Bronchus fibroblast of lung (primary cell): ENCODE data around the gene NYAP1. TPM values are rescaled to one million over a fixed set of nuclear protein-coding genes. Genes with fewer than 3 reads are reported as not detected.

Experiments
- total RNA-seq: library from RNA; depleted of rRNA; stranded (reverse); fragments of >200 nt; gene quantifications from 2 replicates; pipeline ENCODE4 v1.2.3, GENCODE V29; 2015

The NYAP1 gene
- total RNA-seq, result 1.8 and 3.9 TPM in 2 replicates

DNA sequence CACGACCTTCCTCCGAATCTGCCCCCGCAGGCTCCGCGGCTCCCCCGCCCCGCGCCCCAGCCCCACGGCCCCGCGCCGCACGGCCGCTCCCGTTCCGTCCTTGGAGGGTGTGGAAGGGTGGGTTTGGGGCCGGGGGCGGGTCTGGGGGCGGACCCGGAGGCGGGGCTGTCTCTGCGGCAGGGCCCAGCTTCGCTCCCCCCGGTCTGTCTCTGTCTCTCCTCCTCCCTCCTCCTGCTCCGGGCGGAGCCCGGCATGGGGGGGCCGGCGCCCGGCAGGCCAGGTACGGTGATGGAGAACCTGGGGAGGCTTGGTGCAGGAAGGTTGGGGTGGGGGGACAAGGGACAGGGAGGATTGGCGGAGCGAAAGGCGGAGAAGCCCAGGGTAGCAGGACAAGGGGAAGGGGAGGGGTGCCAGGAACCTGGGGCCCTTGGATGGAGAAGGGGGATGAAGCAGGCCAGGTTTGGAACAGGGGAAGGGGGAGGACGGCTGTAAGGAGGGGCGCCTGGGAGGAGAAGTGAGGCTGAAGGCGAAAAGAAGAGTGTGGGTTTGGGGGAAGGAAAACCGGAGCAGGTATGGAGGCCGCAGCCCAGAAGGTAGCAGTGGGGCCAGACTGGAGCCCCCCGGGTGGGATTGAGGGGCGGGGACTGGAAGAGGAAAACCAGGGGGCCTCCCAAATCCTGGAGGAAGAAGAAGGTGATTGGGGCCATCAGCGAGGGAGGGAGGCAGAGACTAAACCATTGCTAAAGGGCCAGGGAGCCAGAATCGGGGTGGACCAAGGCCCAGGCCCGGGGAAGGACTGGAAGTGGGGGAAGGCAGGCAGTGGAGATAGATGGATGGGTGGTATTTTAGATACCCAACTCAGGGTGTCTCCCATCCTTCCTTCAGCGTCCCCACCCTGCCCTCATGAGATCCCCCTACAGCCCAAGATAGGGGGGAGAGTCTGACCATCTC, at the start of gene NYAP1:
Gene NYAP1, plus strand, starts transcription at position 206 of the 951 bp plus-strand sequence. CDS start 1,385 bp downstream, outside the sequence.

DNA sequence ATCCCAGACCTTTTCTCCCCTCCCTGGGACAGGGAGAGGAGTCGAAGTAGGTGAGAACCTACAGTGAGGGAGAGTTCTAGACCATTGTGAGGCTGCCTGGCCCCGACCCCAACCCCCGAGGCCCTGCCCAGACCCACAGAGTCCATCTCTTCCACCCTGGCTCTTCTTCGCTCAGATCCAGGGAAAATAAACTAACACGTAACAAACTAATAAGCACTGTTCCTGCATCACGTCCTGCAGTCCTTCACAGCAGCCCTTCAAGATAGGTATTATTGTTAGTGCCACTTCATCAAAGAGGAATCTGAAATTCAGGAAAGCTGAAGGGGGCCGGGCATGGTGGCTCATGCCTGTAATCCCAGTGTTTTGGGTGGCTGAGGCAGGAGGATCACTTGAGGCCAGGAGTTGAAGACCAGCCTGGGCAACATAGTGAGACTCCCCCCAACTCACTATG, 19.5 kb upstream of the NYAP1 start, which contains the start of gene SPACDR:
Gene SPACDR, minus strand, starts transcription at position 51 of the 451 bp plus-strand sequence. CDS start 235 bp downstream, outside the sequence.

GRCh38 chr7:100478958-100479660, 4.6 kb upstream of the NYAP1 start, which contains the start of gene TSC22D4:
Gene TSC22D4, minus strand, starts transcription at chr7:100479214. Its CDS starts 1,176 bp downstream, at chr7:100478038.

GRCh38 chr7:100538654-100539435, 55.1 kb downstream of the NYAP1 start, which contains the start of gene AGFG2:
Gene AGFG2, plus strand, starts transcription at chr7:100539203. Its CDS starts 144 bp downstream, at chr7:100539347.

Other genes starting within 250 kb of the NYAP1 start
- not detected in 2 replicates for gene SPDYE3, start 176.2 kb upstream of the NYAP1 start, total RNA-seq
- gene PILRB, start 125.8 kb upstream of the NYAP1 start, total RNA-seq, result 9.1 and 10.4 TPM in 2 replicates
- gene PILRA, start 110.4 kb upstream of the NYAP1 start, total RNA-seq, result under 0.01 TPM in 1 of 2 replicates, not detected in the other
- gene ZCWPW1, start 55.2 kb upstream of the NYAP1 start, total RNA-seq, result 0.30 and 0.50 TPM in 2 replicates
- gene MEPCE, start 54.1 kb upstream of the NYAP1 start, total RNA-seq, result 29.9 and 31.5 TPM in 2 replicates
- gene PPP1R35, start 47.4 kb upstream of the NYAP1 start, total RNA-seq, result 46.5 and 62.0 TPM in 2 replicates
- gene SPACDR, start 19.7 kb upstream of the NYAP1 start, total RNA-seq, result 1.8 and 2.7 TPM in 2 replicates
- gene TSC22D4, start 4.7 kb upstream of the NYAP1 start, total RNA-seq, result 47.4 and 52.5 TPM in 2 replicates
- 9.1 and 16.0 TPM in 2 replicates for gene AGFG2, start 55.3 kb downstream of the NYAP1 start, total RNA-seq
- 0.34 and 1.2 TPM in 2 replicates for gene SAP25, start 90.0 kb downstream of the NYAP1 start, total RNA-seq
- 34.2 and 58.7 TPM in 2 replicates for gene LRCH4, start 102.2 kb downstream of the NYAP1 start, total RNA-seq
- 0.50 and 1.0 TPM in 2 replicates for gene FBXO24, start 102.4 kb downstream of the NYAP1 start, total RNA-seq
- gene PCOLCE, start 118.4 kb downstream of the NYAP1 start, total RNA-seq, result 396 and 411 TPM in 2 replicates
- gene MOSPD3, start 128.6 kb downstream of the NYAP1 start, total RNA-seq, result 17.2 and 21.4 TPM in 2 replicates
- gene TFR2, start 157.6 kb downstream of the NYAP1 start, total RNA-seq, result 0.17 and 0.30 TPM in 2 replicates
- not detected in 2 replicates for gene ACTL6B, start 172.5 kb downstream of the NYAP1 start, total RNA-seq
- gene GNB2, start 189.8 kb downstream of the NYAP1 start, total RNA-seq, result 283 and 322 TPM in 2 replicates
- gene GIGYF1, start 210.3 kb downstream of the NYAP1 start, total RNA-seq, result 9.2 and 11.8 TPM in 2 replicates
- gene POP7, start 222.2 kb downstream of the NYAP1 start, total RNA-seq, result 56.2 and 63.2 TPM in 2 replicates
- not detected in 2 replicates for gene EPO, start 236.5 kb downstream of the NYAP1 start, total RNA-seq
- not detected in 2 replicates for gene ZAN, start 249.7 kb downstream of the NYAP1 start, total RNA-seq